WTC11 (cell line): ENCODE results near the gene SMOC2. TPM values are rescaled to one million over a fixed set of nuclear protein-coding genes. Genes with fewer than 3 reads are reported as not detected.

Source experiments
- ATAC-seq: fragments of 200-7000 bp; cut with Tn5 transposase; 2 replicates; pipeline ENCODE4 v1.10.0; 2021; ENCODE audit warnings: mild to moderate bottlenecking, moderate library complexity
- CTCF ChIA-PET: fragments of 300-600 bp; sonication (Branson Sonifier 250); formaldehyde crosslinking; loops from one replicate; lab custom pipeline; 2021; ENCODE audit warnings: antibody characterized with exemption; lab: Charles Lee
- POLR2A ChIA-PET: fragments of 350-600 bp; sonication (Branson Sonifier 250); formaldehyde crosslinking; loops from one replicate; lab custom pipeline; 2021; ENCODE audit warnings: antibody characterized with exemption; lab: Charles Lee
- DNase-seq: peaks from one replicate; pipeline ENCODE4 v3.0.0; 2021; ENCODE audit warnings: low spot score
- H3K27ac Mint-ChIP-seq: 2 replicates; pipeline ENCODE4 v1.8.0; 2021; ENCODE audit warnings: mixed read lengths
- H3K27me3 Mint-ChIP-seq: 2 replicates; pipeline ENCODE4 v1.8.0; 2021; ENCODE audit warnings: low read depth, mild to moderate bottlenecking, moderate library complexity, mixed read lengths
- H3K36me3 Mint-ChIP-seq: 2 replicates; pipeline ENCODE4 v1.8.0; 2021; ENCODE audit warnings: mixed read lengths
- H3K4me1 Mint-ChIP-seq: 2 replicates; pipeline ENCODE4 v1.8.0; 2022; ENCODE audit warnings: mixed read lengths
- H3K4me3 Mint-ChIP-seq: 2 replicates; pipeline ENCODE4 v1.8.0; 2021; ENCODE audit warnings: mild to moderate bottlenecking, moderate library complexity, mixed read lengths
- H3K9me3 Mint-ChIP-seq: 2 replicates; pipeline ENCODE4 v1.8.0; 2021; ENCODE audit warnings: mixed read lengths
- CDX4 ChIP-seq: fragments of 250-450 bp; sonication (Bioruptor Pico); IDR thresholded peaks from 2 replicates; pipeline ENCODE4 v1.9.0; 2021; ENCODE audit warnings: moderate library complexity, mild to moderate bottlenecking, inconsistent platforms, borderline replicate concordance
- GRHL2 ChIP-seq: fragments of 250-450 bp; sonication (Bioruptor Pico); IDR thresholded peaks from 2 replicates; pipeline ENCODE4 v1.8.0; 2022; ENCODE audit warnings: mild to moderate bottlenecking, moderate library complexity; ENCODE audit not compliant: insufficient replicate concordance, severe bottlenecking
- HMGA2 ChIP-seq: fragments of 250-450 bp; sonication (Bioruptor Pico); IDR thresholded peaks from 2 replicates; pipeline ENCODE4 v1.4.0; 2021; ENCODE audit warnings: mild to moderate bottlenecking, moderate library complexity
- IRF2 ChIP-seq: sonication (generic); formaldehyde crosslinking; IDR thresholded peaks from 2 replicates; pipeline ENCODE4 v1.8.0; 2022; ENCODE audit warnings: low read depth, missing genetic modification reagents, borderline replicate concordance
- MAX ChIP-seq: sonication (generic); formaldehyde crosslinking; IDR thresholded peaks from 2 replicates; pipeline ENCODE4 v1.8.0; 2022; ENCODE audit warnings: mild to moderate bottlenecking, missing genetic modification reagents
- MXD4 ChIP-seq: fragments of 250-450 bp; sonication (Bioruptor Pico); IDR thresholded peaks from 2 replicates; pipeline ENCODE4 v1.8.0; 2021; ENCODE audit warnings: mild to moderate bottlenecking, moderate library complexity, borderline replicate concordance
- NR2C2 ChIP-seq: sonication (generic); formaldehyde crosslinking; IDR thresholded peaks from 2 replicates; pipeline ENCODE4 v1.8.0; 2022; ENCODE audit warnings: mild to moderate bottlenecking, missing genetic modification reagents
- SOX15 ChIP-seq: fragments of 250-450 bp; sonication (Bioruptor Pico); IDR thresholded peaks from 2 replicates; pipeline ENCODE4 v1.9.0; 2021; ENCODE audit warnings: mild to moderate bottlenecking
- TEAD1 ChIP-seq: sonication (generic); formaldehyde crosslinking; IDR thresholded peaks from 2 replicates; pipeline ENCODE4 v1.8.0; 2022; ENCODE audit warnings: mild to moderate bottlenecking, missing genetic modification reagents
- total RNA-seq: library from RNA; stranded (reverse); gene quantifications from 3 replicates; pipeline ENCODE4 v1.2.3, GENCODE V29; 2021
- TF ChIP-seq, protein P1 (sequence below): fragments of 250-450 bp; sonication (Bioruptor Pico); IDR thresholded peaks from 2 replicates; pipeline ENCODE4 v1.9.0; 2021; ENCODE audit warnings: mild to moderate bottlenecking
- TF ChIP-seq, protein P2 (sequence below): sonication (generic); formaldehyde crosslinking; IDR thresholded peaks from 2 replicates; pipeline ENCODE4 v1.8.1; 2023; ENCODE audit warnings: mild to moderate bottlenecking, missing genetic modification reagents
- TF ChIP-seq, protein P3 (sequence below): sonication (generic); formaldehyde crosslinking; IDR thresholded peaks from 2 replicates; pipeline ENCODE4 v1.8.0; 2022; ENCODE audit warnings: mild to moderate bottlenecking, missing genetic modification reagents
- TF ChIP-seq, protein P4 (sequence below): sonication (generic); formaldehyde crosslinking; IDR thresholded peaks from 2 replicates; pipeline ENCODE4 v1.8.1; 2022; ENCODE audit warnings: mild to moderate bottlenecking, missing genetic modification reagents, moderate library complexity, borderline replicate concordance
- TF ChIP-seq, protein P5 (sequence below): fragments of 250-450 bp; sonication (Bioruptor Pico); IDR thresholded peaks from 2 replicates; pipeline ENCODE4 v1.9.0; 2021; ENCODE audit warnings: mild to moderate bottlenecking, borderline replicate concordance

Gene SMOC2
- total RNA-seq, 1 experiment from 2014 or later: 3.9 TPM

DNA sequence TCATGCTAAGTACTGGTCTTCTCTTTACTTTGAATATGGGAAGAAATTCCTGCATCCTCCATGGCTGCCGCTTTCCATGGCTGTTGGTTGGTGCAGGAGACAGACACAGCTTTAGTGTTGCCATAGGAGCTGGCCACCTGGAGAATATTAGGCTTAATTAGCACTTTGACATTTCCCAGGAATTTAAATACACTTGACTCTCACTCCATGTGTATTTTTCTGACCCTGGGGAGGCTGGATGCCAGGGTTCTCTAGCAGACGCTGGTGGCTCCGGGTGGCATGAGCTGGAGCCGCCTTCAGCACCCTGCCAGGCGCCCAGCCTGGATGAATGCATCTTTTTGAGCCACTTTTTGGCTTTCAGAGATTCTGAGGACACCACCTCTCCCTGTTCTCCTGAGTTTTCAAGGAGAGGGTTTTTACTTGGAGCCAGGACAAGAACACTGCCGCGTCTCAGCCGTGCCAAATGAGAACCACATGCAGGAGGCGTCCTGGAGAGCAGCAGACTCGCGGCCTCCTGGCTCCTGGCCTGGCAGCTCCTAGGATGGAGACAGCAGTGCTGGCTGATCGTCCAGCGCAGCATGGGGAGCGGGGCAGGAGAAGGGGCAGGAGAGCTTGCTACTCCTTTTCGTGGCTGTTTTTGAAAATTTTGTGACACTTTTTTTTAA lies 258.8 kb downstream of the SMOC2 start (continued):
- TF ChIP-seq MXD4: no peak

DNA sequence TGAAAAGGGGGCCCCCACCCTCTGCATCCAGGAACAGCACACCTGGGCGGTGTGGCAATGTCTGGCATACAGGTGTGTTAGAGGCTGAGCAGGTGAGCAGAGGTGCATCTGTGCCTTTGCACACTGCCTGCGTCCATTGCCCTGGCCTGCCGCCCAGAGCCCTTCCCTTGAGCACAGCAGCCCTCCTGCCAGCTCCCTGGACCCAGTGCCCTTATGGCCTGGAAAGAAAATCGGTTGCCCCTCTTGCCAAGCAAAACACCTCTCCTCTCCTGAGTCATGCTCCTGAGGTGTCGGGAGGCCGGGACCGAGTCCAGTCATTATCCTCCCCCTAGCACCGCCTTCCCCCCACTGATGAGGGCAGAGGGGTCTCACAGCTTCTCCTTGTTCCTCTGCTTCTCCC lies 259.9 kb downstream of the SMOC2 start:
- H3K27ac Mint-ChIP-seq: no peak overlapping the region
- POLR2A ChIA-PET: no interaction called here
- H3K36me3 Mint-ChIP-seq: peaks cover 2% of the 10 kb centered on the region; the same call in 1 of the 2 replicates
- CTCF ChIA-PET: no interaction called here
- TF ChIP-seq SOX15 (CRISPR knock-in tag) (no peak), HMGA2 (CRISPR knock-in tag) (no peak), TEAD1 (CRISPR knock-in tag) (no peak), CDX4 (CRISPR knock-in tag) (no peak), MAX (CRISPR knock-in tag) (no peak), GRHL2 (CRISPR knock-in tag) (no peak), IRF2 (CRISPR knock-in tag) (no peak), NR2C2 (CRISPR knock-in tag) (no peak)
- TF ChIP-seq, protein P1, sequence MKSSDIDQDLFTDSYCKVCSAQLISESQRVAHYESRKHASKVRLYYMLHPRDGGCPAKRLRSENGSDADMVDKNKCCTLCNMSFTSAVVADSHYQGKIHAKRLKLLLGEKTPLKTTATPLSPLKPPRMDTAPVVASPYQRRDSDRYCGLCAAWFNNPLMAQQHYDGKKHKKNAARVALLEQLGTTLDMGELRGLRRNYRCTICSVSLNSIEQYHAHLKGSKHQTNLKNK (CRISPR knock-in tag): no peak
- TF ChIP-seq, protein P2, sequence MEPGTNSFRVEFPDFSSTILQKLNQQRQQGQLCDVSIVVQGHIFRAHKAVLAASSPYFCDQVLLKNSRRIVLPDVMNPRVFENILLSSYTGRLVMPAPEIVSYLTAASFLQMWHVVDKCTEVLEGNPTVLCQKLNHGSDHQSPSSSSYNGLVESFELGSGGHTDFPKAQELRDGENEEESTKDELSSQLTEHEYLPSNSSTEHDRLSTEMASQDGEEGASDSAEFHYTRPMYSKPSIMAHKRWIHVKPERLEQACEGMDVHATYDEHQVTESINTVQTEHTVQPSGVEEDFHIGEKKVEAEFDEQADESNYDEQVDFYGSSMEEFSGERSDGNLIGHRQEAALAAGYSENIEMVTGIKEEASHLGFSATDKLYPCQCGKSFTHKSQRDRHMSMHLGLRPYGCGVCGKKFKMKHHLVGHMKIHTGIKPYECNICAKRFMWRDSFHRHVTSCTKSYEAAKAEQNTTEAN: no peak
- TF ChIP-seq, protein P3, sequence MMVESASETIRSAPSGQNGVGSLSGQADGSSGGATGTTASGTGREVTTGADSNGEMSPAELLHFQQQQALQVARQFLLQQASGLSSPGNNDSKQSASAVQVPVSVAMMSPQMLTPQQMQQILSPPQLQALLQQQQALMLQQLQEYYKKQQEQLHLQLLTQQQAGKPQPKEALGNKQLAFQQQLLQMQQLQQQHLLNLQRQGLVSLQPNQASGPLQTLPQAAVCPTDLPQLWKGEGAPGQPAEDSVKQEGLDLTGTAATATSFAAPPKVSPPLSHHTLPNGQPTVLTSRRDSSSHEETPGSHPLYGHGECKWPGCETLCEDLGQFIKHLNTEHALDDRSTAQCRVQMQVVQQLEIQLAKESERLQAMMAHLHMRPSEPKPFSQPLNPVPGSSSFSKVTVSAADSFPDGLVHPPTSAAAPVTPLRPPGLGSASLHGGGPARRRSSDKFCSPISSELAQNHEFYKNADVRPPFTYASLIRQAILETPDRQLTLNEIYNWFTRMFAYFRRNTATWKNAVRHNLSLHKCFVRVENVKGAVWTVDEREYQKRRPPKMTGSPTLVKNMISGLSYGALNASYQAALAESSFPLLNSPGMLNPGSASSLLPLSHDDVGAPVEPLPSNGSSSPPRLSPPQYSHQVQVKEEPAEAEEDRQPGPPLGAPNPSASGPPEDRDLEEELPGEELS: no peak
- TF ChIP-seq, protein P4, sequence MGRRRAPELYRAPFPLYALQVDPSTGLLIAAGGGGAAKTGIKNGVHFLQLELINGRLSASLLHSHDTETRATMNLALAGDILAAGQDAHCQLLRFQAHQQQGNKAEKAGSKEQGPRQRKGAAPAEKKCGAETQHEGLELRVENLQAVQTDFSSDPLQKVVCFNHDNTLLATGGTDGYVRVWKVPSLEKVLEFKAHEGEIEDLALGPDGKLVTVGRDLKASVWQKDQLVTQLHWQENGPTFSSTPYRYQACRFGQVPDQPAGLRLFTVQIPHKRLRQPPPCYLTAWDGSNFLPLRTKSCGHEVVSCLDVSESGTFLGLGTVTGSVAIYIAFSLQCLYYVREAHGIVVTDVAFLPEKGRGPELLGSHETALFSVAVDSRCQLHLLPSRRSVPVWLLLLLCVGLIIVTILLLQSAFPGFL: no peak
- TF ChIP-seq, protein P5, sequence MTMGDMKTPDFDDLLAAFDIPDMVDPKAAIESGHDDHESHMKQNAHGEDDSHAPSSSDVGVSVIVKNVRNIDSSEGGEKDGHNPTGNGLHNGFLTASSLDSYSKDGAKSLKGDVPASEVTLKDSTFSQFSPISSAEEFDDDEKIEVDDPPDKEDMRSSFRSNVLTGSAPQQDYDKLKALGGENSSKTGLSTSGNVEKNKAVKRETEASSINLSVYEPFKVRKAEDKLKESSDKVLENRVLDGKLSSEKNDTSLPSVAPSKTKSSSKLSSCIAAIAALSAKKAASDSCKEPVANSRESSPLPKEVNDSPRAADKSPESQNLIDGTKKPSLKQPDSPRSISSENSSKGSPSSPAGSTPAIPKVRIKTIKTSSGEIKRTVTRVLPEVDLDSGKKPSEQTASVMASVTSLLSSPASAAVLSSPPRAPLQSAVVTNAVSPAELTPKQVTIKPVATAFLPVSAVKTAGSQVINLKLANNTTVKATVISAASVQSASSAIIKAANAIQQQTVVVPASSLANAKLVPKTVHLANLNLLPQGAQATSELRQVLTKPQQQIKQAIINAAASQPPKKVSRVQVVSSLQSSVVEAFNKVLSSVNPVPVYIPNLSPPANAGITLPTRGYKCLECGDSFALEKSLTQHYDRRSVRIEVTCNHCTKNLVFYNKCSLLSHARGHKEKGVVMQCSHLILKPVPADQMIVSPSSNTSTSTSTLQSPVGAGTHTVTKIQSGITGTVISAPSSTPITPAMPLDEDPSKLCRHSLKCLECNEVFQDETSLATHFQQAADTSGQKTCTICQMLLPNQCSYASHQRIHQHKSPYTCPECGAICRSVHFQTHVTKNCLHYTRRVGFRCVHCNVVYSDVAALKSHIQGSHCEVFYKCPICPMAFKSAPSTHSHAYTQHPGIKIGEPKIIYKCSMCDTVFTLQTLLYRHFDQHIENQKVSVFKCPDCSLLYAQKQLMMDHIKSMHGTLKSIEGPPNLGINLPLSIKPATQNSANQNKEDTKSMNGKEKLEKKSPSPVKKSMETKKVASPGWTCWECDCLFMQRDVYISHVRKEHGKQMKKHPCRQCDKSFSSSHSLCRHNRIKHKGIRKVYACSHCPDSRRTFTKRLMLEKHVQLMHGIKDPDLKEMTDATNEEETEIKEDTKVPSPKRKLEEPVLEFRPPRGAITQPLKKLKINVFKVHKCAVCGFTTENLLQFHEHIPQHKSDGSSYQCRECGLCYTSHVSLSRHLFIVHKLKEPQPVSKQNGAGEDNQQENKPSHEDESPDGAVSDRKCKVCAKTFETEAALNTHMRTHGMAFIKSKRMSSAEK (CRISPR knock-in tag): no peak
- TF ChIP-seq, all 79 proteins: peak for 0
- Mint-ChIP-seq H3K9me3 (0 out of 2 replicates have a peak, but pooled peaks cover 1% of the 10 kb centered on the region), H3K4me1 (peaks cover 29% of the 10 kb centered on the region), H3K4me3 (no peak overlapping the region), H3K27me3 (no peaks in the 10 kb centered on the region)
- DNase-seq (no peak), ATAC-seq (no peak)
